PFSK-1 (cell line): ENCODE results near the gene PTGIS.

Experiments used
- POLR2AphosphoS5 ChIP-seq: IDR thresholded peaks from 2 replicates; pipeline ENCODE4 v1.6.1; 2012; ENCODE audit warnings: low read depth, mild to moderate bottlenecking, control low read depth, low read length, moderate library complexity
- SIN3A ChIP-seq: IDR thresholded peaks from 2 replicates; pipeline ENCODE4 v1.6.1; 2012; ENCODE audit warnings: mild to moderate bottlenecking, low read length, moderate library complexity, borderline replicate concordance; ENCODE audit not compliant: insufficient read depth
- TAF1 ChIP-seq: IDR thresholded peaks from 2 replicates; pipeline ENCODE4 v1.6.1; 2012; ENCODE audit warnings: low read length, control low read depth, borderline replicate concordance; ENCODE audit not compliant: insufficient read depth

GRCh38 chr20:49482173-49482572, 85.8 kb downstream of the PTGIS start:
- no peak for TF ChIP-seq TAF1
- no peak for TF ChIP-seq SIN3A
- no peak for TF ChIP-seq POLR2AphosphoS5
